ENCODE results near the gene IGF2. TPM values are rescaled to one million over a fixed set of nuclear protein-coding genes. Genes with fewer than 3 reads are reported as not detected.

The IGF2 gene
- total RNA-seq, 3 donors from 2014 or later, result 4.6 to 12.5 (median 5.7) TPM

- H3K4me3 Mint-ChIP-seq, result peak overlapping the region; percentile 13
- no peaks in the 10 kb centered on the region for H3K36me3 Mint-ChIP-seq (ENCODE audit: insufficient read depth)
- peak; percentile 68 to 70 for ATAC-seq
Measured at GRCh38 chr11:2151500-2152257, 12.5 kb upstream of the IGF2 start.

GRCh38 chr11:2149864-2150847 is 11.0 kb upstream of the IGF2 start:
- Mint-ChIP-seq H3K27me3 (ENCODE audit: low read depth) (peaks cover 54% of the 10 kb centered on the region), H3K36me3 (ENCODE audit: insufficient read depth) (no peaks in the 10 kb centered on the region), H3K4me1 (ENCODE audit: low read depth) (peaks cover 8% of the 10 kb centered on the region), H3K9me3 (no peaks in the 10 kb centered on the region), H3K4me3 (no peak overlapping the region)
- no peak for DNase-seq
- ATAC-seq, result no peak

More at GRCh38 chr11:2151500-2152257, 12.5 kb upstream of the IGF2 start:
- Mint-ChIP-seq H3K9me3 (no peaks in the 10 kb centered on the region), H3K4me1 (ENCODE audit: low read depth) (peaks cover 8% of the 10 kb centered on the region), H3K27me3 (ENCODE audit: low read depth) (peaks cover 41% of the 10 kb centered on the region)
- DNase-seq, result peak; percentile 76

GRCh38 chr11:2149460-2149859 is 10.3 kb upstream of the IGF2 start:
- ATAC-seq (no peak), DNase-seq (no peak)
- Mint-ChIP-seq H3K27me3 (ENCODE audit: low read depth) (peaks cover 58% of the 10 kb centered on the region), H3K9me3 (no peaks in the 10 kb centered on the region), H3K36me3 (ENCODE audit: insufficient read depth) (no peaks in the 10 kb centered on the region), H3K4me3 (no peak overlapping the region), H3K4me1 (ENCODE audit: low read depth) (peaks cover 14% of the 10 kb centered on the region)

- Mint-ChIP-seq H3K4me1 (ENCODE audit: low read depth) (peaks cover 18% of the 10 kb centered on the region), H3K4me3 (no peak overlapping the region), H3K27me3 (ENCODE audit: low read depth) (peaks cover 59% of the 10 kb centered on the region), H3K9me3 (no peaks in the 10 kb centered on the region), H3K36me3 (ENCODE audit: insufficient read depth) (no peaks in the 10 kb centered on the region)
- DNase-seq (no peak), ATAC-seq (no peak)
Measured at GRCh38 chr11:2148595-2148994, 9.4 kb upstream of the IGF2 start.

- no peaks in the 10 kb centered on the region for H3K36me3 Mint-ChIP-seq (ENCODE audit: insufficient read depth)
- H3K4me1 Mint-ChIP-seq (ENCODE audit: low read depth), result peaks cover 30% of the 10 kb centered on the region
- no peak for DNase-seq
Measured at GRCh38 chr11:2147391-2147790, 8.2 kb upstream of the IGF2 start.

GRCh38 chr11:2146051-2146450 is 6.9 kb upstream of the IGF2 start:
- DNase-seq (no peak), ATAC-seq (no peak)
- Mint-ChIP-seq H3K9me3 (no peaks in the 10 kb centered on the region), H3K27me3 (ENCODE audit: low read depth) (peaks cover 77% of the 10 kb centered on the region), H3K4me1 (ENCODE audit: low read depth) (peaks cover 34% of the 10 kb centered on the region), H3K4me3 (no peak overlapping the region), H3K36me3 (ENCODE audit: insufficient read depth) (no peaks in the 10 kb centered on the region)

More at GRCh38 chr11:2147391-2147790, 8.2 kb upstream of the IGF2 start:
- no peak for ATAC-seq
- H3K9me3 Mint-ChIP-seq, result no peaks in the 10 kb centered on the region
- H3K4me3 Mint-ChIP-seq, result no peak overlapping the region
- peaks cover 69% of the 10 kb centered on the region for H3K27me3 Mint-ChIP-seq (ENCODE audit: low read depth)

GRCh38 chr11:2144544-2145248 is 5.5 kb upstream of the IGF2 start:
- Mint-ChIP-seq H3K36me3 (ENCODE audit: insufficient read depth) (no peaks in the 10 kb centered on the region), H3K9me3 (no peaks in the 10 kb centered on the region), H3K27me3 (ENCODE audit: low read depth) (peaks cover 72% of the 10 kb centered on the region), H3K4me1 (ENCODE audit: low read depth) (peaks cover 36% of the 10 kb centered on the region), H3K4me3 (no peak overlapping the region)
- DNase-seq (no peak), ATAC-seq (no peak)

- ATAC-seq (no peak), DNase-seq (no peak)
- Mint-ChIP-seq H3K4me3 (peak overlapping the region; percentile 43), H3K9me3 (no peaks in the 10 kb centered on the region), H3K4me1 (ENCODE audit: low read depth) (peaks cover 36% of the 10 kb centered on the region), H3K36me3 (ENCODE audit: insufficient read depth) (no peaks in the 10 kb centered on the region), H3K27me3 (ENCODE audit: low read depth) (peaks cover 69% of the 10 kb centered on the region)
Measured at GRCh38 chr11:2143799-2144543, 4.8 kb upstream of the IGF2 start.

GRCh38 chr11:2143477-2143798 is 4.2 kb upstream of the IGF2 start:
- Mint-ChIP-seq H3K27me3 (ENCODE audit: low read depth) (peaks cover 64% of the 10 kb centered on the region), H3K4me3 (peak overlapping the region; percentile 43), H3K36me3 (ENCODE audit: insufficient read depth) (no peaks in the 10 kb centered on the region)

GRCh38 chr11:2142762-2143202 is 3.6 kb upstream of the IGF2 start:
- no peaks in the 10 kb centered on the region for H3K9me3 Mint-ChIP-seq
- DNase-seq, result no peak
- H3K4me1 Mint-ChIP-seq (ENCODE audit: low read depth), result peaks cover 38% of the 10 kb centered on the region
- ATAC-seq, result peak; percentile 91 to 93
- H3K27me3 Mint-ChIP-seq (ENCODE audit: low read depth), result peaks cover 61% of the 10 kb centered on the region
- H3K36me3 Mint-ChIP-seq (ENCODE audit: insufficient read depth), result no peaks in the 10 kb centered on the region
- H3K4me3 Mint-ChIP-seq, result peak overlapping the region; percentile 60

More at GRCh38 chr11:2143477-2143798, 4.2 kb upstream of the IGF2 start:
- H3K4me1 Mint-ChIP-seq (ENCODE audit: low read depth), result peaks cover 36% of the 10 kb centered on the region
- ATAC-seq (no peak), DNase-seq (no peak)
- H3K9me3 Mint-ChIP-seq, result no peaks in the 10 kb centered on the region

- Mint-ChIP-seq H3K36me3 (ENCODE audit: insufficient read depth) (no peaks in the 10 kb centered on the region), H3K4me1 (ENCODE audit: low read depth) (peaks cover 38% of the 10 kb centered on the region), H3K27me3 (ENCODE audit: low read depth) (peaks cover 62% of the 10 kb centered on the region), H3K4me3 (peak overlapping the region; percentile 60), H3K9me3 (no peaks in the 10 kb centered on the region)
- DNase-seq, result no peak
- no peak for ATAC-seq
Measured at GRCh38 chr11:2142300-2142759, 3.1 kb upstream of the IGF2 start.

GRCh38 chr11:2140411-2141400 is 1.5 kb upstream of the IGF2 start:
- no peaks in the 10 kb centered on the region for H3K36me3 Mint-ChIP-seq (ENCODE audit: insufficient read depth)
- no peak for DNase-seq
- no peak for ATAC-seq
- H3K27me3 Mint-ChIP-seq (ENCODE audit: low read depth), result peaks cover 60% of the 10 kb centered on the region
- peaks cover 38% of the 10 kb centered on the region for H3K4me1 Mint-ChIP-seq (ENCODE audit: low read depth)
- no peaks in the 10 kb centered on the region for H3K9me3 Mint-ChIP-seq
- no peak overlapping the region for H3K4me3 Mint-ChIP-seq

Data from activated T-cell treated with anti-CD3 and anti-CD28 coated beads, Interleukin-2, amount 50 U/mL, for 4 hours (primary cell).